Astrocyte (in vitro differentiated cells and primary cell): Measurements from ENCODE around the gene TEAD4. TPM values are rescaled to one million over a fixed set of nuclear protein-coding genes. Genes with fewer than 3 reads are reported as not detected.

Source experiments
- DNase-seq: peaks from one replicate; pipeline ENCODE4 v3.0.0-alpha.2; 2010; ENCODE audit warnings: low read depth
- FAIRE-seq: peaks from 2 replicates; lab custom pipeline; 2011; peaks lifted over from hg19 to GRCh38; lab: Jason Lieb, UNC
- H2AFZ ChIP-seq: 2 replicates; pipeline ENCODE4 v1.6.0; 2012; ENCODE audit warnings: low read depth, low read length, inconsistent platforms
- H3K27ac ChIP-seq: 2 replicates; pipeline ENCODE4 v1.5.1; 2011; ENCODE audit warnings: low read depth, low read length, inconsistent platforms
- H3K27me3 ChIP-seq: 2 replicates; pipeline ENCODE4 v1.6.0; 2011; ENCODE audit warnings: low read length, inconsistent platforms; ENCODE audit not compliant: insufficient read depth
- H3K36me3 ChIP-seq: 2 replicates; pipeline ENCODE4 v1.5.1; 2011; ENCODE audit warnings: low read length, inconsistent platforms; ENCODE audit not compliant: insufficient read depth
- H3K4me1 ChIP-seq: 2 replicates; pipeline ENCODE4 v1.5.1; 2011; ENCODE audit warnings: low read length, inconsistent platforms; ENCODE audit not compliant: insufficient read depth
- H3K4me2 ChIP-seq: 2 replicates; pipeline ENCODE4 v1.6.0; 2012; ENCODE audit warnings: low read length, inconsistent platforms
- H3K4me3 ChIP-seq: 2 replicates; pipeline ENCODE4 v1.5.1; 2011; ENCODE audit warnings: low read depth, mild to moderate bottlenecking, low read length, inconsistent platforms; ENCODE audit not compliant: insufficient read depth
- H3K79me2 ChIP-seq: 2 replicates; pipeline ENCODE4 v1.6.0; 2012; ENCODE audit warnings: mild to moderate bottlenecking, low read length, inconsistent platforms; ENCODE audit not compliant: insufficient read depth
- H3K9ac ChIP-seq: 2 replicates; pipeline ENCODE4 v1.6.0; 2012; ENCODE audit warnings: mild to moderate bottlenecking, low read length, inconsistent platforms
- H3K9me3 ChIP-seq: 2 replicates; pipeline ENCODE4 v1.5.1; 2012; ENCODE audit warnings: low read depth, mild to moderate bottlenecking, low read length, inconsistent platforms; ENCODE audit not compliant: insufficient read depth
- H4K20me1 ChIP-seq: 2 replicates; pipeline ENCODE4 v1.6.0; 2012; ENCODE audit warnings: low read length, inconsistent platforms; ENCODE audit not compliant: insufficient read depth
- H3K27ac Mint-ChIP-seq: one replicate; pipeline ENCODE4 v1.8.0; 2021; ENCODE audit warnings: mild to moderate bottlenecking, mixed read lengths; ENCODE audit not compliant: unreplicated experiment
- H3K27me3 Mint-ChIP-seq: one replicate; pipeline ENCODE4 v1.8.0; 2021; ENCODE audit warnings: low read depth, mixed read lengths; ENCODE audit not compliant: unreplicated experiment
- H3K36me3 Mint-ChIP-seq: one replicate; pipeline ENCODE4 v1.8.0; 2021; ENCODE audit warnings: low read depth, mixed read lengths; ENCODE audit not compliant: unreplicated experiment
- H3K4me1 Mint-ChIP-seq: one replicate; pipeline ENCODE4 v1.8.0; 2021; ENCODE audit warnings: low read depth, mixed read lengths; ENCODE audit not compliant: unreplicated experiment
- H3K4me3 Mint-ChIP-seq: one replicate; pipeline ENCODE4 v1.8.0; 2021; ENCODE audit warnings: mild to moderate bottlenecking, moderate library complexity, mixed read lengths; ENCODE audit not compliant: unreplicated experiment
- H3K9me3 Mint-ChIP-seq: one replicate; pipeline ENCODE4 v1.8.0; 2021; ENCODE audit warnings: mild to moderate bottlenecking, mixed read lengths; ENCODE audit not compliant: unreplicated experiment
- CTCF ChIP-seq: IDR thresholded peaks from 2 replicates; pipeline ENCODE4 v1.5.1; 2011; ENCODE audit warnings: low read depth, mild to moderate bottlenecking, inconsistent platforms, low read length, moderate library complexity; ENCODE audit not compliant: insufficient read depth
- EZH2 ChIP-seq: IDR thresholded peaks from 2 replicates; pipeline ENCODE4 v1.6.1; 2012; ENCODE audit warnings: mild to moderate bottlenecking, low read length, inconsistent platforms; ENCODE audit not compliant: insufficient read depth
- total RNA-seq: library from RNA; stranded (reverse); gene quantifications from 2 replicates; pipeline ENCODE4 v1.2.1, GENCODE V29; 2021

The TEAD4 gene
- total RNA-seq, 1 donor from 2014 or later = 19.1 TPM

- Mint-ChIP-seq H3K27me3 (peaks cover 5% of the 10 kb centered on the region), H3K27ac (no peak overlapping the region), H3K4me3 (no peak overlapping the region), H3K36me3 (peaks cover 3% of the 10 kb centered on the region), H3K4me1 (no peaks in the 10 kb centered on the region), H3K9me3 (no peaks in the 10 kb centered on the region)
- H3K27ac ChIP-seq = no peak overlapping the region
- no peak overlapping the region for H2AFZ ChIP-seq
- no peaks in the 10 kb centered on the region for H3K79me2 ChIP-seq
- H3K9ac ChIP-seq = no peak overlapping the region
- no peaks in the 10 kb centered on the region for H3K4me1 ChIP-seq
- no peak for DNase-seq
- H4K20me1 ChIP-seq = peaks cover 14% of the 10 kb centered on the region
- TF ChIP-seq EZH2 = no peak
- no peak for TF ChIP-seq CTCF
- no peaks in the 10 kb centered on the region for H3K9me3 ChIP-seq
- FAIRE-seq = no peak
- no peak overlapping the region for H3K4me3 ChIP-seq
- H3K36me3 ChIP-seq = no peaks in the 10 kb centered on the region
- no peaks in the 10 kb centered on the region for H3K27me3 ChIP-seq
- H3K4me2 ChIP-seq = no peak overlapping the region
These were observed 83.2 kb downstream of the TEAD4 start for GRCh38 chr12:3042394-3042793.

GRCh38 chr12:3042826-3043225 lies 83.6 kb downstream of the TEAD4 start:
- DNase-seq = no peak
- no peak for FAIRE-seq
- Mint-ChIP-seq H3K36me3 (peaks cover 3% of the 10 kb centered on the region), H3K9me3 (no peaks in the 10 kb centered on the region), H3K27me3 (peaks cover 6% of the 10 kb centered on the region), H3K27ac (no peak overlapping the region), H3K4me3 (no peak overlapping the region), H3K4me1 (no peaks in the 10 kb centered on the region)
- no peak overlapping the region for H2AFZ ChIP-seq
- no peak overlapping the region for H3K9ac ChIP-seq
- H3K27me3 ChIP-seq = no peaks in the 10 kb centered on the region
- H3K36me3 ChIP-seq = no peaks in the 10 kb centered on the region
- H3K27ac ChIP-seq = no peak overlapping the region
- no peak overlapping the region for H3K4me3 ChIP-seq
- no peaks in the 10 kb centered on the region for H3K79me2 ChIP-seq
- peaks cover 14% of the 10 kb centered on the region for H4K20me1 ChIP-seq
- TF ChIP-seq CTCF (no peak), EZH2 (no peak)
- H3K4me1 ChIP-seq = no peaks in the 10 kb centered on the region
- no peak overlapping the region for H3K4me2 ChIP-seq
- H3K9me3 ChIP-seq = no peaks in the 10 kb centered on the region

- Mint-ChIP-seq H3K4me3 (no peak overlapping the region), H3K36me3 (peaks cover 2% of the 10 kb centered on the region), H3K9me3 (no peaks in the 10 kb centered on the region), H3K27ac (no peak overlapping the region), H3K27me3 (peaks cover 9% of the 10 kb centered on the region), H3K4me1 (no peaks in the 10 kb centered on the region)
- Histone ChIP-seq H4K20me1 (peaks cover 14% of the 10 kb centered on the region), H3K36me3 (no peaks in the 10 kb centered on the region), H3K4me2 (no peak overlapping the region), H3K4me1 (no peaks in the 10 kb centered on the region), H2AFZ (no peak overlapping the region), H3K27me3 (no peaks in the 10 kb centered on the region), H3K79me2 (no peaks in the 10 kb centered on the region), H3K4me3 (no peak overlapping the region), H3K27ac (no peak overlapping the region), H3K9me3 (no peaks in the 10 kb centered on the region), H3K9ac (no peak overlapping the region)
- FAIRE-seq (no peak), DNase-seq (no peak)
- TF ChIP-seq CTCF (no peak), EZH2 (no peak)
These were observed 84.2 kb downstream of the TEAD4 start for GRCh38 chr12:3043406-3043805.
